ENCODE results near the gene LPP. TPM values are rescaled to one million over a fixed set of nuclear protein-coding genes. Genes with fewer than 3 reads are reported as not detected.
A peak's percentile ranks its signal among the peaks of the same experiment; 100 is the strongest.

The LPP gene
- total and polyA plus RNA-seq, 2 of the 13 experiments (the other 11 are each of a cell fraction or from before 2014, with no cell fraction given), result 19.2 to 29.9 TPM

GRCh38 chr3:188938999-188939398 lies 785.0 kb downstream of the LPP start (continued):
- TF ChIP-seq HMGXB3 (CRISPR knock-in tag; IDR thresholded peaks at IDR 0.05; ENCODE audit: borderline replicate concordance) (no peak), ZNF138 (CRISPR knock-in tag; IDR thresholded peaks at IDR 0.05; ENCODE audit: low read depth) (no peak), AGO2 (optimal IDR thresholded peaks at IDR 0.05; ENCODE audit: low read depth, low read length) (no peak), FOXK2 (IDR thresholded peaks at IDR 0.05) (no peak), ZNF776 (CRISPR knock-in tag; IDR thresholded peaks at IDR 0.05) (no peak)

DNA sequence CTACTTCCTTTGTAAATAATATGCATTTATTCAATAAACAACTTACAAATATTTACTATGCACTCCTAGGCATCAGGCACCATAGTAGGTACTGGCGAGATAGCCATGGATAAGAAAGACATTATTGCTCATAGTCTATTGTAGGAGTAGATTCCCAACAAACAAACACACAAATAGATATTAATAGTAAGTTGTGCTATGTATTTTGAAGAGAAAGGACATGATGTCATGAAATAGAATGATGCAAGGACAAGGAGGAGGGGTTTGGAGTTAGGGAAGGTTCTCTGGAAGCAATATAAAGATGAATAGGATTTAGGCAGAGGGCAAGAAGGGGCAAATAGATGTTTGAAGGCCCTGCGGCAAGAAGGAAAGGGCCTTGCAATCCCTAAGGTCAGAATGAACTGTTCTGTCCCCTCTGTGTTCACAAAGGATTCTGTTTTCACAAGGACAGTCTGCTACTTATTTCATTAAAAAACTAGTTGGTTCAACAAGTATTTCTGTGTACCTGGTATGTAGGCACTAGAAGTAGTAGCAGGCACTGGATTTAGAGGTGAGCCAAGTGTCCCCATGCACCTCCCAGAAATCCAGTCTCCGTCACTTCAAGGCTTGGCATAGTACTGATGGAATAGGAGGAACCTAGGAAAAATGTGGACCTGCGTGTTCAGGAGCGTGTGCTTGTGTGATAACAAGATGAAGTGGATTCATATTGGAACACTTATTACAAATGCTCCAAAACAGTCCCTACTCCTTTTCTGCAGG lies 786.0 kb downstream of the LPP start:
- in situ Hi-C loops (cut with HindIII; ENCODE audit: extremely low pct_ligation_motif_present, low pct_unique_long_range_greater_than_20kb), result no loop called here
- H2AFZ ChIP-seq (ENCODE audit: low read length), result no peak overlapping the region
- H3K9me3 ChIP-seq (ENCODE audit: low read length), result no peaks in the 10 kb centered on the region
- H3K4me1 ChIP-seq (ENCODE audit: insufficient read depth, low read length), result peaks cover 11% of the 10 kb centered on the region
- no peaks in the 10 kb centered on the region for H3K79me2 ChIP-seq (ENCODE audit: insufficient read depth, low read length)
- ChIA-PET CTCF (ENCODE audit: low intra/inter-chr PET ratio, low total read pairs) (no interaction called here), POLR2A (no interaction called here)
- ATAC-seq (no peak), FAIRE-seq (no peak), DNase-seq (ENCODE audit: low spot score) (no peak)
- intact Hi-C loops (cut with micrococcal nuclease; ENCODE audit: unreplicated experiment), result loop anchor here (5.0 kb wide), 1 partner anchor 103 kb away; no protein-coding TSS in a partner anchor
- no peaks in the 10 kb centered on the region for H3K36me3 ChIP-seq (replicated peaks in 1 of 2; ENCODE audit: control insufficient read depth in 1 of 2, insufficient read depth in 2 of 2, low read length in 2 of 2)
- no TSS peak for BruUV-seq (replicated peaks)
- no peaks in the 10 kb centered on the region for H4K20me1 ChIP-seq (ENCODE audit: insufficient read depth, low read length)
- TF ChIP-seq ZFP62 (CRISPR knock-in tag; IDR thresholded peaks at IDR 0.05), result no peak
- TF ChIP-seq ATF7 (IDR thresholded peaks at IDR 0.05), result peak; percentile 29; the same call in 1 of the 2 replicates
- TF ChIP-seq ATF7 (CRISPR knock-in tag; IDR thresholded peaks at IDR 0.05), result no peak
- H3K4me3 ChIP-seq (replicated peaks in 1 of 3; ENCODE audit: insufficient read depth in 1 of 3, low read depth in 2 of 3, low read length in 3 of 3), result no peak overlapping the region
- H3K27ac ChIP-seq (ENCODE audit: extremely low read length, insufficient read depth, low read length), result no peak overlapping the region
- no peak overlapping the region for H3K9ac ChIP-seq (ENCODE audit: insufficient read depth, low read depth, low read length)
- no peak overlapping the region for H3K4me2 ChIP-seq (ENCODE audit: low read depth, low read length)
- H3K27me3 ChIP-seq (ENCODE audit: control insufficient read depth in 1 of 2, insufficient read depth in 2 of 2, low read length in 2 of 2), result no peaks in the 10 kb centered on the region
- WGBS (ENCODE audit: low lambda C conversion rate), result 90% methylated on average over 5 of the region's 5 CpGs

MicroRNAs within 50 kb of the gene (microRNA counts, 767-probe panel; counts per million panel counts)
- microRNA hsa-miR-28-3p, result not detected
- microRNA hsa-miR-28-5p, result not detected

Small RNA genes lying within 50 kb of the gene (microRNA-seq; reads per million reads assigned to microRNA genes)
- 4,480 reads per million, percentile 97 among the genes with 10 or more reads in this experiment for gene MIR28

Small RNA genes lying within 50 kb of the gene (small RNA-seq; reads per million reads assigned to genes)
- 33.2 to 4,287 (median 930) reads per million in 3 experiments for gene MIR28 (ENCODE audit: insufficient read depth in 2 of 3, insufficient read length in 3 of 3, low read depth in 2 of 3, low replicate concordance in 1 of 3)
